Kidney epithelial cell (primary cell): ENCODE measurements around the gene DNAJC10. TPM values are rescaled to one million over a fixed set of nuclear protein-coding genes. Genes with fewer than 3 reads are reported as not detected.

ENCODE experiments used
- DNase-seq: peaks from one replicate; pipeline ENCODE4 v3.0.0-alpha.2; 2010; ENCODE audit warnings: low read depth
- H3K27me3 ChIP-seq: 2 replicates; pipeline ENCODE4 v1.6.0; 2011; ENCODE audit warnings: low read length; ENCODE audit not compliant: control insufficient read depth, insufficient read depth
- H3K36me3 ChIP-seq: 2 replicates; pipeline ENCODE4 v1.5.1; 2011; ENCODE audit warnings: low read length; ENCODE audit not compliant: control insufficient read depth, insufficient read depth
- H3K4me3 ChIP-seq: 2 replicates; pipeline ENCODE4 v1.5.1; 2011; ENCODE audit warnings: low read depth, mild to moderate bottlenecking, control low read depth, low read length
- CTCF ChIP-seq: IDR thresholded peaks from 2 replicates; pipeline ENCODE4 v1.5.1; 2011; ENCODE audit warnings: mild to moderate bottlenecking, moderate library complexity, low read length, control low read depth, inconsistent platforms; ENCODE audit not compliant: insufficient read depth, poor library complexity, severe bottlenecking
- total RNA-seq: library from RNA; depleted of rRNA; stranded (reverse); fragments of >200 nt; gene quantifications from 2 replicates; pipeline ENCODE4 v1.2.3, GENCODE V29; 2015

DNAJC10 gene
- total RNA-seq, 1 donor from 2014 or later = 171 TPM

- Histone ChIP-seq H3K27me3 (no peaks in the 10 kb centered on the region), H3K4me3 (no peak overlapping the region), H3K36me3 (no peaks in the 10 kb centered on the region)
- DNase-seq = no peak
- TF ChIP-seq CTCF = no peak
Observed at GRCh38 chr2:182826064-182826463, 110.0 kb downstream of the DNAJC10 start.

GRCh38 chr2:182826496-182826895 is 110.4 kb downstream of the DNAJC10 start:
- TF ChIP-seq CTCF = no peak
- no peak overlapping the region for H3K4me3 ChIP-seq
- no peaks in the 10 kb centered on the region for H3K36me3 ChIP-seq
- H3K27me3 ChIP-seq = no peaks in the 10 kb centered on the region
- DNase-seq = no peak

DNA sequence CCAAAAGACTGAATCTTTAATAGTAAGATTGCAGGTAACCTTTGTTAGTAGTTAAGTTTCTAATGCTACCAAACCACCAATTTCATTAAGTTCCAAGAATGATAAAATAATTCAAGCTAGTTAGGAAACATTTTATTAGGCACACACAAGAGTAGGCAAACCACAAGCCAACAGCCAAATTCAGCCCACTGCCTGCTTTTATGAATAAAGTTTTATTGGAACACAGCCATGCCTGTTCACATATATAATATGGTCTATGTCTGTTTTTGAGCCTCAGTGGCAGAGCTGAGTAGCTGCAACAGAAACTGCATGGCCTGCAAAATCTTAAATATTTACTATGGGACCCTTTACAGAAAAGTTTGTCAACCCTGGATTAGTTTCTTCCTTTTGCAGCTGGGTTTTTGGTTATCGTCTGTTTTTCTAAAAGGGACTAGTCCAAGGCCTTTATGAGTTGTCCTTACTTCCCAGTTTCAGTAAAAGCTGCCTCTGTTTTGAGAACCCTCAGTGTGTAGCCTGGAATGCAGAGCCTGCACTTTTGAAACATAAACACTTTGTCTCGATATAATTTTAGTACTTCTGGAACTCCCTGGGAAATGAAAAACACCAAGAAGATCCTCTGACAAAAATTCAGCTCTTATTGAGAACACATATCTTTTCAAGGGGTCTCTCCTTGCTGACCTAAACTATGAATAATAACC is 111.3 kb downstream of the DNAJC10 start:
- no peak for TF ChIP-seq CTCF
- H3K4me3 ChIP-seq = no peak overlapping the region
- H3K27me3 ChIP-seq = no peaks in the 10 kb centered on the region
- DNase-seq = no peak
- no peaks in the 10 kb centered on the region for H3K36me3 ChIP-seq

- Histone ChIP-seq H3K36me3 (no peaks in the 10 kb centered on the region), H3K4me3 (no peak overlapping the region), H3K27me3 (no peaks in the 10 kb centered on the region)
- TF ChIP-seq CTCF = no peak
- DNase-seq = no peak
Observed at GRCh38 chr2:182831101-182831500, 115.0 kb downstream of the DNAJC10 start.

DNA sequence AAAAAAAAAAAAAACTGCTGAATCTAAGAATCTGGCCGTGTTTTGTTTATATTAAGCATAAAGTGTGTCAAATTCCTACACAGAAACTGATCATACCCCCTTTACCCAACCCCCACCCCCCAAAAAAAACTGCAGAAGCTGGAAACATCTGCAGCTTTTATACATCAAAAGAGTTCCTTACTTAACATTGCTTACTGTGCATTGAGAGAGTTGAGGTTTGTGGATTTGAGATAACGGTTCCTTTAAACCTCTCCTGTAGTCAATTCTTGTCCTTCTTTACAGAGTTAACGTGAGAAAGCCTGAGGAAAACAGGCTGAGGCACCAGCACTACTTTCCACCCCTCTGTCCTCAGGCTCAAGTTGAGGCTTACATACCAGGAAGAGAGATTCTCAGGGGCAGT is 115.9 kb downstream of the DNAJC10 start:
- DNase-seq = no peak
- TF ChIP-seq CTCF = no peak
- no peak overlapping the region for H3K4me3 ChIP-seq
- no peaks in the 10 kb centered on the region for H3K36me3 ChIP-seq
- H3K27me3 ChIP-seq = no peaks in the 10 kb centered on the region
